WI38 (cell line): ENCODE results near the gene CES3.

Experiments used
- H3K4me3 ChIP-seq: 2 replicates; pipeline ENCODE4 v1.5.1; 2011; ENCODE audit warnings: low read depth, mild to moderate bottlenecking, control low read depth, low read length
- TF ChIP-seq, protein P1 (sequence below): IDR thresholded peaks from 2 replicates; pipeline ENCODE4 v1.5.1; 2012; ENCODE audit warnings: low read depth, mild to moderate bottlenecking, control low read depth, low read length

The CES3 gene

DNA sequence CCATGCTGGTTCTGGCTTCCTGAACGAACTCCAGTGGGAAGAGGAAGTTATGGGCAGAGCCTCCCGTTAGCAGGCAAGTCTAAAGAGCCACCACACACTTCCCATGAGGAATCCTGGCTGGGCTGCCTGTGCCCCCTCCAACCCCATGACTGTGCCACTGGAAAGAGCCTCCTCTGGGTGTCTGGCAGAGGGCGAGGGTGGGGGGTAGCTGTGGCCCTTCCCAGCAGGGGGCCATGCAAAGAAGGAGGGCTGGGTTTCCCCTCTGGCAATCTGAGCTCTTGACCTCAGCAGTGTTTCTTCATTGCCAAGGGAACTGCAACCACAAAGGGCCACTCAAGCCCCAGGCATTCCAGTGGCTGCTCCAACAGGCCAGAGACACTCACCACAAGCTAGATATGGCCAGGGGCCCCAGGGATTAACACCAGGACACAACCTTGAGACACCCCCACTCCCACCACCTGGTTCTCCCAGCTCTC is 34.1 kb upstream of the CES3 start:
- H3K4me3 ChIP-seq = no peak overlapping the region
- TF ChIP-seq, protein P1, sequence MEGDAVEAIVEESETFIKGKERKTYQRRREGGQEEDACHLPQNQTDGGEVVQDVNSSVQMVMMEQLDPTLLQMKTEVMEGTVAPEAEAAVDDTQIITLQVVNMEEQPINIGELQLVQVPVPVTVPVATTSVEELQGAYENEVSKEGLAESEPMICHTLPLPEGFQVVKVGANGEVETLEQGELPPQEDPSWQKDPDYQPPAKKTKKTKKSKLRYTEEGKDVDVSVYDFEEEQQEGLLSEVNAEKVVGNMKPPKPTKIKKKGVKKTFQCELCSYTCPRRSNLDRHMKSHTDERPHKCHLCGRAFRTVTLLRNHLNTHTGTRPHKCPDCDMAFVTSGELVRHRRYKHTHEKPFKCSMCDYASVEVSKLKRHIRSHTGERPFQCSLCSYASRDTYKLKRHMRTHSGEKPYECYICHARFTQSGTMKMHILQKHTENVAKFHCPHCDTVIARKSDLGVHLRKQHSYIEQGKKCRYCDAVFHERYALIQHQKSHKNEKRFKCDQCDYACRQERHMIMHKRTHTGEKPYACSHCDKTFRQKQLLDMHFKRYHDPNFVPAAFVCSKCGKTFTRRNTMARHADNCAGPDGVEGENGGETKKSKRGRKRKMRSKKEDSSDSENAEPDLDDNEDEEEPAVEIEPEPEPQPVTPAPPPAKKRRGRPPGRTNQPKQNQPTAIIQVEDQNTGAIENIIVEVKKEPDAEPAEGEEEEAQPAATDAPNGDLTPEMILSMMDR = no peak

DNA sequence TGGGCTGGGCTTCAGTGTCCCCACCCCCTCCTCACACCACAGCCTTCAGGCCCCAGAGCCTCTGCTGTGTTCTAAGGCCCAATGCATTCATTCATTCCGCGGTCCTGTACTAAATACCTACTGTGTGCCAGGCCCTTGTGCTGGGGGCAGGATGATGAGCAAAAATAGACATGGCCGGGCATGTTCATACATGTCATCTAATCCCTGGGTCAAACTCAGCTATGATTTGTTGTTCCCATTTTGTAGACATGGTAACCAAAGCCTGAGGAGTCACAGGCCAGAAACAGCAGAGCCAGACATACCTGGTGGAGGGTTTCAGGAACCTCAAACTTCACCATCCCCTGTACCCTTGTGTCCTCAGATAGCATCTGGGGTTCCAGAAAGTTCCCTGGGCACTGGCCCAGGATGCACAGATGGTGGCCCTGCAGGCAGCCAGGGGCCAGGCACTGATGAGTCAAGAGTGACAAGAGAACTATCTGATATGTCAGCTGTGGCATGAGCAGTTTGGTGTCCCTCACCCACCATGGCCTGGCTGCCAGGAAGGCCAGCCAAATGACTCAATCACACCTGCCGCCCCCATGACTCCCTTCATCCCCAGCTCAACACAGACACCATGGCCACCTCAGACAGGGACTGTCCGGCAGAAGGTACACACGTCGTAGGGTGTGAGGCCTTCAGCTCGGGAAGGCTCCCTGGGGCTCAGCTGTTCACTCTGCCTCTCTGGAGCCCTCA is 33.0 kb upstream of the CES3 start:
- H3K4me3 ChIP-seq = no peak overlapping the region
- TF ChIP-seq, protein P1 = no peak

DNA sequence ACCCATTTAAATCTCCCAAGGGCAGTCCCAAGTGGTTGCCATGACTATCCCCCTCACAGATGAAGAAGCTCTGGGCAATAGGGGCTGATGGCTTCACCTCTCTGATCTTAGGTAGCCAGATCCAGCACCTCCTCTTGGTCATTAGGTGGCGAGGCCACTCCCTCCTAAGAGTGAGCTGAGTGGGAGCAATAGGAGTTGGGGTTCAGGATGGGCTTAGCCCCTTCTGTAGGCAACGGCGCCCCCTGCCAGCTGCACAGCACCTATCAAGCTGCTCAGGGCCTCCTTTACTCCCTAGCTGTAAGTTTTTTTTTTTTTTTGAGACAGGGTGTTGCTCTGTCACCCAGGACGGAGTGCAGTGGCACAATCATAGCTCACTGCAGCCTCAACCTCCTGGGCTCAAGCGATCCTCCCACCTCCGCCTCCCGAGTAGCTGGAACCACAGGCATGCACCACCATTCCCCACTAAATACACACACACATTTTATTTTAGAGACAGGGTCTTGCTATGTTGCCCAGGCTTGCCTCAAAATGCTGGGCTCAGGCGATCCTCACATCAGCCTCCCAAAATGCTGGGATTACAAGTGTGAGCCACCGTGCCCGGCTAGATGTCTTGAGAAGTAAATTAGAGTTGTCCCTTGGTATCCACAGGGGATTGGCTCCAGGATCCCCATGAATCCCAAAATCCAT is 32.2 kb upstream of the CES3 start:
- H3K4me3 ChIP-seq = no peak overlapping the region
- TF ChIP-seq, protein P1 = peak; percentile 45

DNA sequence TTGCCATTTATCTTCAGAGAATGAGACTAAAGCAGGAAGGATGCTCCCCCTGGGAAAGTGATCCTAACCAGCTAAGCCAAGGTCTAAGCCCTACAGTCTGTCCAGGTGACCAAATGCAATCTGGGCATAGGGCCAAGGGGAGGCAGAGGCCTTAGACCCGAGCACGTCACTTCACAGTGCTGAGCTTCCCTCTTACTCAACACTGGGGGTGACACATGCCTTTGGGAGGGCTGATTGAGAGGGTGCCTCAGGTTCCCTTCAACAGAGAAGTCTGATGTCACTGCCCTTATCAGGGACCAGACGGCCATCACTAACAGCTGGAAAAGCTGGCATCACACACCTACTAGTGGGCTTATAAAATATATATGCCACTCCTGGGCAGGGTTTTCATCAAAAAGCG is 30.9 kb upstream of the CES3 start:
- TF ChIP-seq, protein P1 = no peak
- H3K4me3 ChIP-seq = no peak overlapping the region

DNA sequence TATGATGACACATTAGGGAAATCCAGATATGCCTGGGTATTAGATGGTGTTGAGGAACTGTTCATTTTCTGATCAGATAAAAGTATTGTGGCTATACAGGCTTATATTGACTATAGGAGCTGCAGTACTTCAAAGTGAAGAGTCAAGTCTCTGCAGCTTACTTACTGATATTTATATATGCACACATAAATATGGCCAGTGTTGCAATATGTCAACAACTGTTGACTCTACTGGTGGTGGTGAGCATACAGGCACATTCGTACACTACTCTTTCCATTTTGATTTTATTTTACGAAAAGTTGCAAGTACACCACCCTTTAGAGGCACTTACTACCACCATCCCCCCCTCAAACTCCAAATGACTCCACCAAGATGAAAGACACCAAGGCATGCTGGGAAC is 29.4 kb upstream of the CES3 start:
- H3K4me3 ChIP-seq = no peak overlapping the region

DNA sequence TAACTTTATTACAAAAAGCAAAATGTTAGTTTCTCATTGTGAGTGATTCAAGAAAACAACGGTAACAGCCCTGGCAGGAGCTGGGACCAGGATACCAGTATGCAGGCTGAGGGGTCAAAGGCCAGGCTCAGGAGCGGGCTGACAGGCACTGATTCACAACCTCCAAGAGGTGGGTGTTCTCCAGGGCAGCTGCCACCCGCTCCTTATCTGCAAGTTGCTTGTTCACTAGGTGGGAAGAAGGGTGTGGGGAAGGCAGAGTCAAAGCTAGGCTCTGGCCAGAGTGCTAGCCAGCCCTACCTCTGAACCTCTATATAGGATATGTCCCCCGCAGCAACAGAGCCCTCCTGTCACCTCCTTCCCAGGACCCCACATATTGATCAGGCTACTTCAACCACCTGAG is 29.0 kb upstream of the CES3 start:
- TF ChIP-seq, protein P1 = no peak
- no peak overlapping the region for H3K4me3 ChIP-seq

More for the DNA sequence above, 29.4 kb upstream of the CES3 start:
- TF ChIP-seq, protein P1 = no peak

DNA sequence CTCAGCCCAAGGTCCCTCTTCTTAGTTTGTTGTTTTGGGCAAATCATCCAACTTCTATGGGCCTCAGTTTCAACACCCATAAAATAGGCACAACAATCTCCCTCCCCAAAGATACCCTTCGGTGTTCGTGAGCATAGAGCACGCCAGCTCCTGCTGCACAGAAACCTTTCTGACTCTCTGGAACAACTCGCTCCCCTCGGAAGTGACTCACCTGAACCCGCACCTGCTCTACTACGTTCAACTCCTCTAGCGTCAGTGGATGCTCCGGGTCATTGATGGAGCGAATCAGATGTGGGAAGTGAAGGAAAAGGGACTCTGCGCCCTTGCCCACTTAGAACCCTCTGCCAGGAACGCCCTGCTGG is 27.3 kb upstream of the CES3 start:
- TF ChIP-seq, protein P1 = no peak
- peak overlapping the region; percentile 100 for H3K4me3 ChIP-seq
